Hepatocyte (in vitro differentiated cells): ENCODE data around the gene RNF111.

ENCODE experiments used
- CTCF ChIP-seq: fragments of 200-600 bp; sonication (generic); IDR thresholded peaks from 2 replicates; pipeline ENCODE4 v1.5.1; 2016; ENCODE audit warnings: antibody characterized with exemption, mild to moderate bottlenecking; ENCODE audit not compliant: poor library complexity
- EZH2 ChIP-seq: fragments of 200-600 bp; sonication (generic); IDR thresholded peaks from 2 replicates; pipeline ENCODE4 v1.6.1; 2016; ENCODE audit warnings: antibody characterized with exemption, mild to moderate bottlenecking, borderline replicate concordance

- TF ChIP-seq CTCF: peak; percentile 67
- no peak for TF ChIP-seq EZH2
Measured at GRCh38 chr15:58957101-58957973, 30.1 kb upstream of the RNF111 start.
